Heart left ventricle (tissue), 16 donors: Measurements from ENCODE around the gene ABCD1. TPM values are rescaled to one million over a fixed set of nuclear protein-coding genes. Genes with fewer than 3 reads are reported as not detected.
"Not testable (repeated sequence)": the region's sequence is repeated elsewhere in the genome, so short reads cannot be mapped to it uniquely, and the experiment has no call there.

Experiments
- ATAC-seq, 4 donors: fragments of 200-7000 bp; cut with Tn5 transposase; one replicate each; pipeline ENCODE4 v1.9.1; 2020 to 2022; ENCODE audit warnings: moderate library complexity in 4 of 4, mild to moderate bottlenecking in 3 of 4, moderate number of reproducible peaks in 1 of 4
- DNase-seq, 5 donors: peaks; one replicate each; pipeline ENCODE4 v3.0.0-alpha.2; 2020
- H3K27ac ChIP-seq, 12 donors: fragments of 200-600 bp; sonication (generic) in 4 of 12; one replicate each; pipeline versions ENCODE4 v1.5.0 to v1.8.0; 2016 to 2022; ENCODE audit warnings: mild to moderate bottlenecking in 2 of 12
- H3K27me3 ChIP-seq, 9 donors: fragments of 200-600 bp; sonication (generic) in 2 of 9; one replicate each; pipeline versions ENCODE4 v1.5.1 to v1.8.0; 2016 to 2022; ENCODE audit warnings: mild to moderate bottlenecking in 3 of 9
- H3K36me3 ChIP-seq, 9 donors: fragments of 200-600 bp; sonication (generic) in 2 of 9; one replicate each; pipeline versions ENCODE4 v1.5.0 to v1.8.0; 2018 to 2022; ENCODE audit warnings: mild to moderate bottlenecking in 2 of 9
- H3K4me1 ChIP-seq, 12 donors: fragments of 200-600 bp; sonication (generic) in 4 of 12; one replicate each; pipeline versions ENCODE4 v1.5.0 to v1.8.0; 2016 to 2022; ENCODE audit warnings: mild to moderate bottlenecking in 3 of 12
- H3K4me3 ChIP-seq, 12 donors: fragments of 200-600 bp; sonication (generic) in 4 of 12; one replicate each; pipeline versions ENCODE4 v1.5.0 to v1.8.0; 2017 to 2022; ENCODE audit warnings: mild to moderate bottlenecking in 9 of 12, moderate library complexity in 4 of 12
- H3K9me3 ChIP-seq, 12 donors: fragments of 200-600 bp; sonication (generic) in 4 of 12; one replicate each; pipeline versions ENCODE4 v1.5.0 to v1.8.0; 2016 to 2022; ENCODE audit warnings: mild to moderate bottlenecking in 1 of 12
- CTCF ChIP-seq, 12 donors: fragments of 200-600 bp; sonication (generic) in 4 of 12; IDR thresholded peaks; one replicate each; pipeline versions ENCODE4 v1.5.0 to v1.8.0; 2018 to 2022; ENCODE audit warnings: antibody characterized with exemption in 12 of 12, mild to moderate bottlenecking in 5 of 12
- POLR2A ChIP-seq, 2 donors: fragments of 450-650 bp; IDR thresholded peaks; one replicate each; pipeline ENCODE4 v1.6.1; 2017; ENCODE audit warnings: antibody characterized with exemption in 2 of 2, mild to moderate bottlenecking in 2 of 2, moderate library complexity in 2 of 2
- WGBS, 4 donors: extraction: QIAGEN DNeasy Blood & Tissue Kit in 2 of 4; methylation state at CpG; one replicate each; pipeline versions ENCODE4 v1.1.5 to v1.1.7; 2013 to 2018; 5-methylcytosine and 5-hydroxymethylcytosine counted together
- intact Hi-C, 10 donors: fragments of 100-400 bp; cut with DNase I; formaldehyde crosslinking; loops; one replicate each; pipeline versions ENCODE4 v1.11.1 to v1.14.2; 2022
- long read RNA-seq, 3 donors: library from polyadenylated mRNA; unstranded; transcript quantifications; one replicate each; pipeline ENCODE4 v2.0.0, GENCODE V29; 2020 to 2021
- polyA plus RNA-seq, 2 donors: library from polyadenylated mRNA; stranded (reverse); fragments of 200-250 nt; gene quantifications; one replicate each; pipeline ENCODE4 v1.2.3, GENCODE V29; 2013
- total RNA-seq, 9 donors: library from RNA; depleted of rRNA in 2 of 9; stranded (reverse); fragments of >200 nt in 2 of 9; fragmentation: NEBNext Ultra II Directional in 3 of 9; extraction: Animal tissue kit (Norgen Biotek cat#: 25700) in 3 of 9; gene quantifications; one replicate each; pipeline versions ENCODE4 v1.1.0 to v1.2.4, GENCODE V29; 2016 to 2023
- donor health status: ischemic (EF 13 %, LVEDD 7.1; RV severe dilation, severe dysfunction).
- donor health status: healthy with polysubstance abuse.
- donor health status: DM: no; HTN: yes; CAD: no.
- donor health status: DM: no; HTN: no; CAD: no.
- donor health status: ischemic (EF 25% LVEDD 6.9; RV normal size, moderate dysfunction).
- donor health status: ischemic (EF 25% LVEDD 5.7; RV mildly dilated, moderate dysfunction).
- donor health status: healthy.
- donor health status: DM: yes; HTN: yes; CAD: no.
- donor health status: ischemic (EF 35%, LVEDD 5.7; RV mildly dilated, moderate dysfunction).
- donor health status: nonischemic (EF 11% LVEDD 7.7; RV severe dilation, severe dysfunction).
- donor health status: DM: yes; HTN: yes; CAD: no.
- donor health status: PGD.
- donor health status: ischemic (EF 29% LVEDD 5.4; RV normal size, mild dysfunction).
- donor health status: nonischemic (EF 23%, LVEDD 6.1; RV moderate dilation, normal function).

ABCD1 gene
- total RNA-seq (10 to 100 TPM; 13.5 to 25.6 (median 17.6) TPM), polyA plus RNA-seq (10 to 100 TPM; 12.9 to 13.5 TPM)
- long read RNA-seq, donor 1, transcript ABCD1-201 (10 exons, 3,664 nt) = major isoform, 8 of 10 reads
- long read RNA-seq, donor 1, partial matches to known transcripts = 2 of 10 reads
- long read RNA-seq, donor 1, other reads (novel, unspliced or antisense) = 0 of 10 reads
- long read RNA-seq, donor 2, transcript ABCD1-201 (10 exons, 3,664 nt) = major isoform, 27 of 38 reads
- long read RNA-seq, donor 2, partial matches to known transcripts = 10 of 38 reads
- long read RNA-seq, donor 2, other reads (novel, unspliced or antisense) = 1 of 38 reads
- long read RNA-seq, donor 3, transcript ABCD1-201 (10 exons, 3,664 nt) = major isoform, 8 of 18 reads
- long read RNA-seq, donor 3, partial matches to known transcripts = 9 of 18 reads
- long read RNA-seq, donor 3, other reads (novel, unspliced or antisense) = 1 of 18 reads

GRCh38 chrX:153724252-153725038 lies at the start of gene ABCD1, which contains the start of gene BCAP31:
TSS of gene ABCD1 (plus strand) at chrX:153724856. CDS start at chrX:153725267, 411 bp downstream.
TSS of gene BCAP31 (minus strand) at chrX:153724387. CDS start at chrX:153723244, 1,143 bp downstream.
- H3K27ac ChIP-seq = peak within 1 kb of the TSS; percentile 82 to 94 (median 90)
- peak; percentile 73 to 86 (median 84) for ATAC-seq
- intact Hi-C loops = loop anchor here in 1 of 10 donors (10.0 kb wide), 1 partner anchor 200 kb away; the partner anchor contains the start of gene ARHGAP4
- H3K9me3 ChIP-seq = peaks cover 0 to 3% (median 0%) of the 10 kb centered on the region in 12 donors
- 1 to 33% (median 12%) methylated on average over 28 to 85 of the region's 88 CpGs for WGBS, 4 donors
- peak; percentile 90 to 94 (median 92) for DNase-seq
- peaks cover 0 to 6% (median 0%) of the 10 kb centered on the region in 9 donors for H3K27me3 ChIP-seq
- peaks cover 3 to 57% (median 41%) of the 10 kb centered on the region in 12 donors for H3K4me1 ChIP-seq
- TF ChIP-seq CTCF (IDR thresholded peaks at IDR 0.05) = no peak
- TF ChIP-seq POLR2A (IDR thresholded peaks at IDR 0.05) = peak in 1 of 2 donors; percentile 84
- peak within 1 kb of the TSS; percentile 49 to 95 (median 72) for H3K4me3 ChIP-seq
- peaks cover 0 to 31% (median 15%) of the 10 kb centered on the region in 9 donors for H3K36me3 ChIP-seq

GRCh38 chrX:153681175-153681574 lies 43.5 kb upstream of the ABCD1 start:
- ATAC-seq (no peak), DNase-seq (peak in 1 of 5 donors; percentile 23)
- Histone ChIP-seq H3K27me3 (peaks cover 0 to 22% (median 0%) of the 10 kb centered on the region in 9 donors), H3K4me3 (no peak overlapping the region), H3K27ac (no peak overlapping the region), H3K4me1 (no peaks in the 10 kb centered on the region), H3K9me3 (peaks cover 0 to 4% (median 0%) of the 10 kb centered on the region in 12 donors), H3K36me3 (no peaks in the 10 kb centered on the region)
- 65 to 80% (median 76%) methylated on average over 11 to 12 of the region's 12 CpGs for WGBS, 4 donors
- no peak for TF ChIP-seq POLR2A (IDR thresholded peaks at IDR 0.05)
- no peak for TF ChIP-seq CTCF (IDR thresholded peaks at IDR 0.05)
- intact Hi-C loops = loop anchor here in 1 of 10 donors (1.0 kb wide), 1 partner anchor 51 kb away; no protein-coding TSS in a partner anchor

GRCh38 chrX:153683486-153683885 lies 41.2 kb upstream of the ABCD1 start:
- H3K4me3 ChIP-seq, H3K9me3 ChIP-seq, intact Hi-C loops, H3K4me1 ChIP-seq, ATAC-seq, H3K36me3 ChIP-seq, H3K27ac ChIP-seq: not testable (repeated sequence)
- peaks cover 0 to 18% (median 0%) of the 10 kb centered on the region in 9 donors for H3K27me3 ChIP-seq
- WGBS, 4 donors = 93 to 98% (median 95%) methylated on average over 8 of the region's 8 CpGs
- DNase-seq = peak in 1 of 5 donors; percentile 6

- Histone ChIP-seq H3K27me3 (peaks cover 0 to 18% (median 0%) of the 10 kb centered on the region in 9 donors), H3K9me3 (peaks cover 0 to 4% (median 0%) of the 10 kb centered on the region in 12 donors), H3K4me3 (no peak overlapping the region), H3K4me1 (peaks cover 0 to 8% (median 0%) of the 10 kb centered on the region in 12 donors), H3K27ac (no peak overlapping the region), H3K36me3 (no peaks in the 10 kb centered on the region)
- DNase-seq = peak in 2 of 5 donors; percentile 5 to 9
- ATAC-seq = no peak
- WGBS, 4 donors = 65 to 75% (median 65%) methylated on average over 17 to 21 of the region's 21 CpGs
- no peak for TF ChIP-seq CTCF (IDR thresholded peaks at IDR 0.05)
- no peak for TF ChIP-seq POLR2A (IDR thresholded peaks at IDR 0.05)
- intact Hi-C loops = no loop called here
Measured at GRCh38 chrX:153684467-153685155, 40.0 kb upstream of the ABCD1 start.
